COLO668 (cell line): ENCODE data around the gene SERPINB12.

Experiments used
- DNase-seq: peaks from one replicate; lab custom pipeline; 2025; ENCODE audit not compliant: unreplicated experiment; lab: John Stamatoyannopoulos, UW

SERPINB12 gene

DNA sequence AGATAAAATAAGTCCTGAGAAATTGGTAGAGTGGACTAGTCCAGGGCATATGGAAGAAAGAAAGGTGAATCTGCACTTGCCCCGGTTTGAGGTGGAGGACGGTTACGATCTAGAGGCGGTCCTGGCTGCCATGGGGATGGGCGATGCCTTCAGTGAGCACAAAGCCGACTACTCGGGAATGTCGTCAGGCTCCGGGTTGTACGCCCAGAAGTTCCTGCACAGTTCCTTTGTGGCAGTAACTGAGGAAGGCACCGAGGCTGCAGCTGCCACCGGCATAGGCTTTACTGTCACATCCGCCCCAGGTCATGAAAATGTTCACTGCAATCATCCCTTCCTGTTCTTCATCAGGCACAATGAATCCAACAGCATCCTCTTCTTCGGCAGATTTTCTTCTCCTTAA, 54.8 kb downstream of the SERPINB12 start:
- DNase-seq, result no peak

DNA sequence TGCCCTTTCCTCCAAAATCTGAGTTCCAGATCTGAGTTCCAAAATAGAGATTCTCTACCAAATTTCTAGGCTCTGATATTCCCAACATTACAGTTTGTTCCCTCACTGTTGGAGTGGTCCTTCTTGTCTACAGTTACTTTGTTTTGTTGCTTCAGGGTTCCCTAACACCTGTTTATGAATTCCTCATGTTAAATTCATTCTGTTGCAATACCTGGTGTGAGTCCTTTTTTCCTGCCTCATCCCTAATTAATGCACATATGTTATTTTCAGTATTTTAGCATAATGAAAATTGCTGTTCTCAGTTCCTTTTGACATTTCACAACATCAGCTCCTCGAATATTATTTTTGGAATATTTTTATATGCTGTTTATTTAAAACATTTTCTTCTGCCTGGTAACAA, 61.2 kb downstream of the SERPINB12 start:
- DNase-seq, result no peak

DNA sequence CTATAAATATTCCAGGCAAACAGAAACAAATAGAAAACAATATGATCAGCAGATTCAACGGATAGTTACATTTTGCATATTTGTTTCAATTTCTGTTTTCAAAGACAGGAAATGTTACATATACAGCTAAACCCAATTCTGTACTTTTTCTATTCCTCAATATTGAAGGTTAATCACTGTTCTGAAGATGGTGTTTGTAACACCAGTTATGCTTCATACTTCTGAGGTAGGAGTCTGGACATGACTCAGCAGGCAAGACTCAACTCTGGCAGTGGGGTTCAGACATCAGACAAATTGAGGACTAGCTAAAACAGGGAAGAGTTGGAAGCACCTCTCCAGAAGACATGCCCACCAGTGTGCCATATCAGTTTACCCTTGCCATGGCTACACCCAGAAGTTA, 61.6 kb downstream of the SERPINB12 start:
- no peak for DNase-seq

- DNase-seq, result no peak
These were observed 62.8 kb downstream of the SERPINB12 start for GRCh38 chr18:63604791-63605567.

- no peak for DNase-seq
These were observed 64.4 kb downstream of the SERPINB12 start for GRCh38 chr18:63606526-63606925.

DNA sequence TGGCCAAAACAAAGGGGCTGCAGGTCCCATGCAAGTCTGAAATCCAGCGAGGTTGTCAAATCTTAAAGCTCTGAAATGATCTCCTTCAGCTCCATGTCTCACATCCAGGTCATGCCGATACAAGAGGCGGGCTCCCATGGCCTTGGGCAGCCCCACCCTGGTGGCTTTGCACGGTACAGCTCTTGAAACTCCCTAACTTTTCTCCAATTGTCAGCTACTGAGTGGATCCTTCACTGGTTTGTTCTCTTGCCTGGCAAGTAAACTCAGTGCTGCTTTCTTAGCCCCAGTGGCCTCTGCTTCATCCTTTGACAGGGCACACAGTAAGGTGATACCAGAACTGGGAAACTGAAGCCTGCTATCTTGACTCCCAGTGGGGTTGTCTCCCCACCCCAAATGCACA, 71.3 kb downstream of the SERPINB12 start:
- DNase-seq, result no peak

DNA sequence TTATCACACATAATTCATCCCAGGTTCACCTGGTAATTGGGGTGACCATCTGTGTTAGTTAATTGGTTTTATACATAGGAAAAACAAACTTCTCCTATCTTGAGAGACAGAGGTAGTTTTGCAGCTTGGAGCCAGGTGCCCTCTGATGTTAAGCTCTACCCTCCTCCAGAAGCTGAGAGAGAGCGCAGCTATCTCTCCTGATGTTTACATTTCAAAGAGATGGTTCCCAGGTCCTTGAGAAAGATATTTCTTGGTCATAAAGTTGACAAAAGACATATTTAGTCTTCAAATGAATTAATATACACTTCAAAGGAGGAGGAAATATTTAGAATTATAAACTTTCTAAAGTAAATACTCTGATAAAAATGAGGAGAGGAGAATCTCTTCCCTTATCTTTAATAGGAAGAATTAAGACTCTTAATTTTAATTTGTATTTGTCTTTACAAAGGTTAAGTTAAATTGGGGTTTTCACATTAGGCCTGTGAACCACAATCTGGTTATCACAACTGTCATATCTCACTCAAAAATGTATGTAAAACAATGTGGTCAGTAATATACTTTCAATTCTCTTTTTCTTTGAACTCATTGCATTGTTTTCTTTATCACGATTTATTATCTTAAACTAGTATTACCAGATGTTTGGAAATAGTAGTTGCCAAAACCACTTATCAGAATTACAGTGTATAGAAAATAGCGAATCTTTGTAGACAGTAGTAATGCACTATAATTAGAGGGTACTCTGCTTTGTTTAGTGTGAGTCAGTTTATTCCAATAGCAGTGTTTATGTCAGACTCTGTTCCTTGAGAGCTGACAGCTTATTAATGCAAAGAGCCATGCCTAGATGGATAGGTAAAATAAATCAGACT, 75.1 kb downstream of the SERPINB12 start:
- no peak for DNase-seq

DNA sequence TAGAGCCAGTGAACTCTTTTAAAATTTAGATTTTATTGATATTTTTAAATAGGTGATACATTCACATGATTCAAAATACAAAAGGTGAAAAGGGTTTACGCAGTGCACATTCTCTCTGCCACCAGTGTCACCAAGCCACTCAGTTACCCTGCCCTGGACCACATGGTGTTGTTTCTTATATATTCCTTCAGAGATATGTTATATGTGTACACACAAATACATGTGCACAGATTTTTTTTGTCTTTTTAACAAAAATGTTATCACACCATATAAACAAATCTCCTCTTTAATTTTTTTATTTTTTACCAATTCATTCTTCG, 75.7 kb downstream of the SERPINB12 start:
- no peak for DNase-seq
